T-cell (primary cell): ENCODE results near the gene IL1R2. TPM values are rescaled to one million over a fixed set of nuclear protein-coding genes. Genes with fewer than 3 reads are reported as not detected.

Experiments used
- ATAC-seq, 4 experiments: fragments of 200-7000 bp in 3 of 4; fragments of 150-1000 bp in 1 of 4; cut with Tn5 transposase; replicated peaks in 1 of 4; 1 replicate in 3 of 4; 2 replicates in 1 of 4; pipeline ENCODE4 v1.10.0; 2021; ENCODE audit warnings: moderate library complexity in 3 of 4, mild to moderate bottlenecking in 2 of 4, moderate number of reproducible peaks in 1 of 4
- CTCF ChIA-PET, 2 donors: fragments of 300-600 bp; sonication (Branson Sonifier 250); formaldehyde crosslinking; loops; one replicate each; lab custom pipeline; 2022; ENCODE audit warnings: antibody characterized with exemption in 2 of 2; lab: Charles Lee
- POLR2A ChIA-PET, 2 donors: fragments of 300-600 bp; sonication (Branson Sonifier 250); formaldehyde crosslinking; loops; one replicate each; lab custom pipeline; 2022; ENCODE audit warnings: antibody characterized with exemption in 2 of 2; lab: Charles Lee
- DNase-seq, 35 experiments: peaks; one replicate each; pipeline versions ENCODE4 v3.0.0 to v3.0.0-alpha.2; 2013 to 2023
- H3K27ac ChIP-seq: one replicate; pipeline ENCODE4 v1.5.1; 2013; ENCODE audit warnings: low read length
- H3K27me3 ChIP-seq, 2 experiments: replicated peaks in 1 of 2; 1 replicate in 1 of 2; 2 replicates in 1 of 2; pipeline versions ENCODE4 v1.6.1 to v1.7.0; 2013; ENCODE audit warnings: low read length in 1 of 2, mixed read lengths in 1 of 2; ENCODE audit not compliant: control insufficient read depth in 2 of 2, insufficient read depth in 2 of 2; ENCODE audit errors: extremely low read depth in 1 of 2
- H3K36me3 ChIP-seq, 2 donors: 1 replicate in 1 of 2; 2 replicates in 1 of 2; pipeline versions ENCODE4 v1.6.1 to v1.7.0; 2013; ENCODE audit warnings: low read length in 1 of 2; ENCODE audit not compliant: control insufficient read depth in 2 of 2, insufficient read depth in 1 of 2; ENCODE audit errors: extremely low read depth in 1 of 2
- H3K4me1 ChIP-seq, 2 experiments: 1 replicate in 1 of 2; 2 replicates in 1 of 2; pipeline versions ENCODE4 v1.6.1 to v1.7.0; 2013; ENCODE audit warnings: low read length in 2 of 2, mixed read lengths in 1 of 2; ENCODE audit not compliant: insufficient read depth in 2 of 2, control insufficient read depth in 1 of 2; ENCODE audit errors: extremely low read depth in 1 of 2
- H3K4me3 ChIP-seq, 2 donors: 1 replicate in 1 of 2; 2 replicates in 1 of 2; pipeline versions ENCODE4 v1.5.1 to v1.7.0; 2013; ENCODE audit warnings: mild to moderate bottlenecking in 2 of 2, low read length in 1 of 2, moderate library complexity in 1 of 2; ENCODE audit not compliant: control insufficient read depth in 1 of 2; ENCODE audit errors: extremely low read depth in 1 of 2
- H3K9me3 ChIP-seq: 2 replicates; pipeline ENCODE4 v1.7.0; 2013
- H3K27ac Mint-ChIP-seq, 2 donors: one replicate each; pipeline ENCODE4 v1.8.0; 2020 to 2021; ENCODE audit warnings: mild to moderate bottlenecking in 2 of 2, mixed read lengths in 2 of 2
- H3K27me3 Mint-ChIP-seq, 2 donors: one replicate each; pipeline ENCODE4 v1.8.0; 2021 to 2022; ENCODE audit warnings: mixed read lengths in 2 of 2
- H3K36me3 Mint-ChIP-seq: one replicate; pipeline ENCODE4 v1.8.0; 2021; ENCODE audit warnings: mixed read lengths
- H3K4me1 Mint-ChIP-seq, 3 donors: one replicate each; pipeline ENCODE4 v1.8.0; 2020 to 2022; ENCODE audit warnings: mixed read lengths in 3 of 3, mild to moderate bottlenecking in 1 of 3
- H3K4me3 Mint-ChIP-seq, 3 donors: one replicate each; pipeline ENCODE4 v1.8.0; 2020 to 2022; ENCODE audit warnings: mild to moderate bottlenecking in 3 of 3, mixed read lengths in 3 of 3, moderate library complexity in 3 of 3
- H3K9me3 Mint-ChIP-seq, 3 donors: one replicate each; pipeline ENCODE4 v1.8.0; 2020 to 2022; ENCODE audit warnings: mixed read lengths in 3 of 3
- WGBS: methylation state at CpG from one replicate; pipeline ENCODE4 v1.1.5; 2013; ENCODE audit warnings: missing lambda C conversion rate; ENCODE audit not compliant: insufficient coverage; 5-methylcytosine and 5-hydroxymethylcytosine counted together
- total RNA-seq, 35 experiments: library from RNA in 6 of 35; stranded (reverse) in 6 of 35; fragments of 120-200 nt in 1 of 35; gene quantifications; one replicate each; pipeline versions ENCODE4 v1.2.1 to v1.2.4 and lab custom pipeline; 2013 to 2026

IL1R2 gene
- total RNA-seq, 5 donors from 2014 or later (not counting 1 experiment from before 2014, with no cell fraction given): 0.25 to 0.59 (median 0.44) TPM; not detected in 2

DNA sequence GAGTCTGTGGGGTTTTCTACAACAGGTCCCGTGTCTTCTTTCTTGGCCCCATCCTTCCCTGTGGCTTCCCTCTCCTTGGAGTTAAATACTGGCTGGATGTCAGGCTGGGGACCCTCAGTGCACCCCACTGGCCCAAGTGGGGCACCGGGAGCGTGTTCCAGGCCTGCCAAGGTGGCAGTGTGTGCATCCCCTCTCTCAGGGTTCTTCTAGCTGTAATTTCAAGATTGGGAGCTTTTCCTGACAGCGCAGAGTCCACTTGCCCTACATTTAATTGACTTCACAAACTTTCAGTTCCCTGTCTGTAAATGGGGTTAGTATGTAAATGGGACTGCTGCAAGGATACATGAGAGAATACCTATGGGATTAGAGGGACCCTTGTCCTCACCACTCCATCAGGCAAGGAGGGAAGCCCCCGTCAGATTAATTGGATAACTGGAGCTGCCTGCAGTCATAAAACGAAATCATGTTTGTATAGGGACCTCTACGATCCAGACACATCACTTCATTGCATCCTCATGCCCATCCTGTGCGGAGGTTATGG is 66.6 kb downstream of the IL1R2 start:
- Histone ChIP-seq H3K4me1 (peaks cover 0 to 7% of the 10 kb centered on the region in 2 experiments), H3K27ac (no peak overlapping the region), H3K9me3 (no peaks in the 10 kb centered on the region), H3K27me3 (no peaks in the 10 kb centered on the region), H3K4me3 (no peak overlapping the region), H3K36me3 (no peaks in the 10 kb centered on the region)
- 93% methylated on average over 2 of the region's 8 CpGs for WGBS
- ChIA-PET CTCF (no interaction called here), POLR2A (interaction anchor here in 1 of 2 donors (0.7 kb wide), 1 partner anchor 694 kb away, joined by 3 read pairs; no protein-coding TSS in a partner anchor)
- Mint-ChIP-seq H3K9me3 (no peaks in the 10 kb centered on the region), H3K4me1 (peaks cover 10 to 17% (median 14%) of the 10 kb centered on the region in 3 donors), H3K27ac (no peak overlapping the region), H3K27me3 (no peaks in the 10 kb centered on the region), H3K4me3 (no peak overlapping the region), H3K36me3 (no peaks in the 10 kb centered on the region)
- no peak for DNase-seq
- ATAC-seq: no peak

GRCh38 chr2:102059151-102059550 is 67.4 kb downstream of the IL1R2 start:
- H3K4me1 ChIP-seq: peaks cover 0 to 7% of the 10 kb centered on the region in 2 experiments
- POLR2A ChIA-PET: no interaction called here
- H3K9me3 ChIP-seq: no peaks in the 10 kb centered on the region
- no peaks in the 10 kb centered on the region for H3K9me3 Mint-ChIP-seq
- no peak overlapping the region for H3K27ac ChIP-seq
- H3K27me3 ChIP-seq: no peaks in the 10 kb centered on the region
- no peak overlapping the region for H3K27ac Mint-ChIP-seq
- CTCF ChIA-PET: no interaction called here
- DNase-seq (no peak), ATAC-seq (no peak)
- no peaks in the 10 kb centered on the region for H3K27me3 Mint-ChIP-seq
- no peak overlapping the region for H3K4me3 Mint-ChIP-seq
- H3K4me1 Mint-ChIP-seq: peaks cover 10 to 20% (median 14%) of the 10 kb centered on the region in 3 donors
- WGBS: no CpG with 5 or more reads among the region's 1 CpG
- H3K4me3 ChIP-seq: no peak overlapping the region
- H3K36me3 ChIP-seq: no peaks in the 10 kb centered on the region
- no peaks in the 10 kb centered on the region for H3K36me3 Mint-ChIP-seq

DNA sequence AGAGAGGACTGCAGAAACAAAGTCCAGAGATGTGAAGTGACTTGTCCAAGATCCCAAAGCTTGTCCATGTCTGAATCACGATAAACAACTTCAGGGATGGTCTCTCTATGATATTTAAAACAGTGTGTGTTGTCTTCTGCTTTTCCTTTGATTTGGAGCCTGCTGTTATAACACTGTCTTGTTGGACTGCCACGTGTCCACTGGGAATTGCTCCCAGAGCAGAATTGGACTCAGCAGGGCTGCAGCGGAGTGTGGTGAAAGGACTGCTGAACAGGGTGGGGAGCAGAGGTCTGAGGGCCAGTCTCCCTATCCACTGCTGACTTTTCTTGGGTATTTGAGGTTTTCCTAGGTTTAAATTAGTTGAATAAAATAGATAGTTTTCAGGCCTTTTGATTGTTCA is 68.3 kb downstream of the IL1R2 start:
- Mint-ChIP-seq H3K9me3 (no peaks in the 10 kb centered on the region), H3K4me1 (peaks cover 10 to 22% (median 14%) of the 10 kb centered on the region in 3 donors), H3K27ac (no peak overlapping the region), H3K27me3 (no peaks in the 10 kb centered on the region), H3K4me3 (no peak overlapping the region), H3K36me3 (no peaks in the 10 kb centered on the region)
- no peak for ATAC-seq
- H3K36me3 ChIP-seq: no peaks in the 10 kb centered on the region
- ChIA-PET CTCF (no interaction called here), POLR2A (no interaction called here)
- WGBS: 94% methylated on average over 2 of the region's 3 CpGs
- H3K4me3 ChIP-seq: no peak overlapping the region
- H3K27ac ChIP-seq: no peak overlapping the region
- no peak for DNase-seq
- peaks cover 0 to 7% of the 10 kb centered on the region in 2 experiments for H3K4me1 ChIP-seq
- no peaks in the 10 kb centered on the region for H3K27me3 ChIP-seq
- no peaks in the 10 kb centered on the region for H3K9me3 ChIP-seq

DNA sequence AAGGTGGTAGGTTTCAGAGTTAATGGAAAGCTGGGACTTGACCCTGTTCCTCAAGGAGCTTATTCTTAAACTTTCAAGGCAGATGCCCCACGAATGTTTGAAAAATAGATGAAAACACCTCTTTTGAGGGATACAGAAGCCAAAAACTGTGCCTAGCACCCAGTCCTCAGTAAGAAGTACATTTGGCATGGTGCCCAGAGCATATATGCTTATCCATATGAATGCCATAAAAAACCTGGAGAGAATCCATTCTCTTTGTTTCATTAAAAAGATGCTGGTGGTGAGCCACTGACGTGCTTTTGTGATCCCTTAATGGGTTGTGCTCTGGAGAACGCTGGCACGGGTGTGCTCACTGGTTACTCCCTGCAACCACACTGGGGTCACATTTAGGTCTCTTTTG is 69.0 kb downstream of the IL1R2 start:
- no peak overlapping the region for H3K4me3 Mint-ChIP-seq
- 94% methylated on average over 4 of the region's 4 CpGs for WGBS
- no peaks in the 10 kb centered on the region for H3K27me3 ChIP-seq
- POLR2A ChIA-PET: no interaction called here
- DNase-seq: no peak
- no peak overlapping the region for H3K27ac ChIP-seq
- H3K36me3 ChIP-seq: no peaks in the 10 kb centered on the region
- no peak overlapping the region for H3K27ac Mint-ChIP-seq
- no peaks in the 10 kb centered on the region for H3K9me3 Mint-ChIP-seq
- no peaks in the 10 kb centered on the region for H3K9me3 ChIP-seq
- no peaks in the 10 kb centered on the region for H3K36me3 Mint-ChIP-seq
- no peak for ATAC-seq
- CTCF ChIA-PET: no interaction called here
- H3K4me3 ChIP-seq: no peak overlapping the region
- H3K4me1 Mint-ChIP-seq: peaks cover 10 to 18% (median 14%) of the 10 kb centered on the region in 3 donors
- no peaks in the 10 kb centered on the region for H3K27me3 Mint-ChIP-seq
- H3K4me1 ChIP-seq: peaks cover 0 to 7% of the 10 kb centered on the region in 2 experiments

GRCh38 chr2:102061286-102061699 is 69.5 kb downstream of the IL1R2 start:
- no CpG with 5 or more reads among the region's 7 CpGs for WGBS
- ChIA-PET CTCF (interaction anchor here in 1 of 2 donors (0.8 kb wide), 1 partner anchor 179 kb away, joined by 3 read pairs; no protein-coding TSS in a partner anchor), POLR2A (no interaction called here)
- H3K4me1 ChIP-seq: peaks cover 0 to 7% of the 10 kb centered on the region in 2 experiments
- DNase-seq (no peak), ATAC-seq (no peak)
- peaks cover 0 to 4% of the 10 kb centered on the region in 2 donors for H3K27me3 Mint-ChIP-seq
- H3K27ac ChIP-seq: no peak overlapping the region
- no peak overlapping the region for H3K27ac Mint-ChIP-seq
- H3K36me3 Mint-ChIP-seq: no peaks in the 10 kb centered on the region
- no peak overlapping the region for H3K4me3 Mint-ChIP-seq
- no peaks in the 10 kb centered on the region for H3K27me3 ChIP-seq
- H3K9me3 ChIP-seq: no peaks in the 10 kb centered on the region
- H3K4me1 Mint-ChIP-seq: peaks cover 10 to 18% (median 14%) of the 10 kb centered on the region in 3 donors
- H3K4me3 ChIP-seq: no peak overlapping the region
- peaks cover 0 to 4% (median 0%) of the 10 kb centered on the region in 3 donors for H3K9me3 Mint-ChIP-seq
- H3K36me3 ChIP-seq: no peaks in the 10 kb centered on the region

- peaks cover 10 to 18% (median 14%) of the 10 kb centered on the region in 3 donors for H3K4me1 Mint-ChIP-seq
- CTCF ChIA-PET: interaction anchor here (0.8 to 1.1 kb wide), 2 partner anchors 12 to 178 kb away, joined by 3 read pairs; no protein-coding TSS in a partner anchor
These were observed 70.4 kb downstream of the IL1R2 start for GRCh38 chr2:102061962-102062795.

More at GRCh38 chr2:102061962-102062795, 70.4 kb downstream of the IL1R2 start:
- Histone ChIP-seq H3K9me3 (no peaks in the 10 kb centered on the region), H3K4me1 (peaks cover 0 to 7% of the 10 kb centered on the region in 2 experiments), H3K36me3 (no peaks in the 10 kb centered on the region), H3K27ac (no peak overlapping the region), H3K27me3 (peaks cover 0 to 2% of the 10 kb centered on the region in 2 experiments), H3K4me3 (no peak overlapping the region)
- POLR2A ChIA-PET: no interaction called here
- H3K27ac Mint-ChIP-seq: peak overlapping the region; percentile 12 to 49
- no peak overlapping the region for H3K4me3 Mint-ChIP-seq
- peaks cover 0 to 6% (median 0%) of the 10 kb centered on the region in 3 donors for H3K9me3 Mint-ChIP-seq
- H3K27me3 Mint-ChIP-seq: peaks cover 0 to 4% of the 10 kb centered on the region in 2 donors
- 83% methylated on average over 5 of the region's 8 CpGs for WGBS
- ATAC-seq (peak in 2 of 4 experiments; percentile 15 to 46), DNase-seq (no peak)
- no peaks in the 10 kb centered on the region for H3K36me3 Mint-ChIP-seq
